HUES64 (cell line): Measurements from ENCODE around the gene ATP6V1B1.
"Not testable (repeated sequence)": the region's sequence is repeated elsewhere in the genome, so short reads cannot be mapped to it uniquely, and the experiment has no call there.

ENCODE experiments used
- H3K27ac ChIP-seq: 2 replicates; pipeline ENCODE4 v1.7.0; 2013; ENCODE audit warnings: low read depth, low read length, inconsistent platforms
- H3K27me3 ChIP-seq: 2 replicates; pipeline ENCODE4 v1.6.1; 2013; ENCODE audit warnings: mild to moderate bottlenecking, low read length; ENCODE audit not compliant: insufficient read depth
- H3K36me3 ChIP-seq: 2 replicates; pipeline ENCODE4 v1.6.1; 2013; ENCODE audit warnings: mild to moderate bottlenecking, low read length; ENCODE audit not compliant: insufficient read depth
- H3K4me1 ChIP-seq: 2 replicates; pipeline ENCODE4 v1.6.1; 2013; ENCODE audit warnings: mild to moderate bottlenecking, low read length, moderate library complexity; ENCODE audit not compliant: insufficient read depth
- H3K4me3 ChIP-seq: 2 replicates; pipeline ENCODE4 v1.5.1; 2013; ENCODE audit warnings: mild to moderate bottlenecking, low read length, moderate library complexity
- H3K9ac ChIP-seq: 2 replicates; pipeline ENCODE4 v1.6.1; 2013; ENCODE audit warnings: mild to moderate bottlenecking, low read depth, low read length
- H3K9me3 ChIP-seq: 2 replicates; pipeline ENCODE4 v1.6.1; 2013; ENCODE audit warnings: low read depth, low read length; ENCODE audit not compliant: insufficient read depth
- WGBS: fragments of 150-250, 120-280 bp; methylation state at CpG from one replicate; pipeline ENCODE4 v1.1.7; 2013; ENCODE audit warnings: missing lambda C conversion rate; 5-methylcytosine and 5-hydroxymethylcytosine counted together

ATP6V1B1 gene

GRCh38 chr2:70999362-70999761 is 63.7 kb downstream of the ATP6V1B1 start:
- no peak overlapping the region for H3K9ac ChIP-seq
- H3K27ac ChIP-seq: no peak overlapping the region
- peaks cover 15% of the 10 kb centered on the region; the same call in 1 of the 2 replicates for H3K4me1 ChIP-seq
- H3K27me3 ChIP-seq: peaks cover 12% of the 10 kb centered on the region
- WGBS: 85% methylated on average over 2 of the region's 2 CpGs
- H3K36me3 ChIP-seq: no peaks in the 10 kb centered on the region
- no peak overlapping the region for H3K4me3 ChIP-seq
- H3K9me3 ChIP-seq: no peaks in the 10 kb centered on the region

- H3K27ac ChIP-seq, H3K9me3 ChIP-seq, H3K36me3 ChIP-seq, H3K9ac ChIP-seq, H3K4me3 ChIP-seq: not testable (repeated sequence)
- WGBS: 92% methylated on average over 10 of the region's 10 CpGs
- peaks cover 15% of the 10 kb centered on the region; the same call in 1 of the 2 replicates for H3K4me1 ChIP-seq
- peaks cover 12% of the 10 kb centered on the region for H3K27me3 ChIP-seq
These were observed 64.2 kb downstream of the ATP6V1B1 start for GRCh38 chr2:70999931-71000330.

DNA sequence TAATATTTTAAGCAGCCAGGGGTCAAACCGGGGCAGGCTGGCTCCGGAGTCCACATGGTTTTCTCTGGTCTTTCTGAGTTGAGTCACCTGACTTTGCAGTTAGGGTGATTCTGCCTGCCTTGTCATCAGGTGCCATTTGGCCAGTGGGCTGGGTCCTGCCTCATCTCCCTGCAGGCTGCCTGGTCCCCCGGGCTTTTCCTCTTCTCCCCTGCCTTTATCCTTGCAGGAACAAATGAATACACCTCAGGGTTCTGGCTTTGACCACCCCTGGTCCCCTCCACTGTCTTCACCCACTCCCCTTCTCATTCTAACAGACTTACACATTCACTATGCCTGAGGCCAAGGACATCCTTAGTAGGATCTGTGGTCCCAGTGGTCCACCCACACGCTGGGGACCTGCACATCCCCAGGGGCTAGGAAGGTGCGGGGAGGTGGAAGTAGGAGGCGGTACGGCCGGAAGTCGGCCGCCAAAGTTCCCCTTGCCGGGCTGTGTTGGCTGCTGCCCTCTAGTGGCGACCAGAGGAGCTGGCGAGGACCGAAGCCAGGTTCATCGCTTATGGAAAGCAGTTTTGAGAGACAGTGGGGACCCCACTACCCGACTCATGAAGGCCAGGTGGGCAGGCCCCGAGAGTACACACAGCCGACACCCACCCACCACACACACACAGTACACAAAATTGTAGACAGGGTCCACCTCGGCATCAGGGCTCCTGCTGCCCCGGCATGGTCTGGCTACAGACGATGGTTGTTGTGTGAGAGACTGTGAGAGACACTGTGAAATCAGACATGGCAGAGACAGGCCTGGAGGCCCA is 65.3 kb downstream of the ATP6V1B1 start:
- peaks cover 12% of the 10 kb centered on the region for H3K27me3 ChIP-seq
- no peaks in the 10 kb centered on the region for H3K36me3 ChIP-seq
- no peak overlapping the region for H3K9ac ChIP-seq
- no peaks in the 10 kb centered on the region for H3K9me3 ChIP-seq
- peak overlapping the region; percentile 15; the same call in 1 of the 2 replicates for H3K4me3 ChIP-seq
- WGBS: 35% methylated on average over 21 of the region's 21 CpGs
- no peak overlapping the region for H3K27ac ChIP-seq
- H3K4me1 ChIP-seq: peaks cover 15% of the 10 kb centered on the region; the same call in 1 of the 2 replicates

DNA sequence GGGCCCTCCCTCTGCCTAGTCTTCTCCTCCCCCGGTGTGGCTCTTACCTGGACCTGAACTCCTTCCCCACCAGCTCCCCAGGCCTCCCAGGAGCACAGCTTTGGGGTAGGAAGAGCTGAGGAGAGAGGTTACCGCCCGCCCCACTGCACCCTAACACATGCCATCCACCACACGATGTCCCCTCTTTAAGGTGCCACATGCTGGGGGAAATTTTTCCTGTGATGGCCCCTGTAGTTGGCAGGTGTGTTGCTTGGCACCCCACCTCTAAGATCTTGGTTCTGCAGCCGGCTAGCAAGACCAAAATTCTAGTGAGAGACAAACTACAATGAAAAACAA is 65.9 kb downstream of the ATP6V1B1 start:
- H3K27me3 ChIP-seq: peaks cover 12% of the 10 kb centered on the region
- H3K4me1 ChIP-seq: peaks cover 15% of the 10 kb centered on the region; the same call in 1 of the 2 replicates
- H3K9ac ChIP-seq: no peak overlapping the region
- 83% methylated on average over 1 of the region's 5 CpGs for WGBS
- H3K4me3 ChIP-seq: no peak overlapping the region
- no peaks in the 10 kb centered on the region for H3K36me3 ChIP-seq
- no peaks in the 10 kb centered on the region for H3K9me3 ChIP-seq
- no peak overlapping the region; the same call in 1 of the 2 replicates for H3K27ac ChIP-seq

DNA sequence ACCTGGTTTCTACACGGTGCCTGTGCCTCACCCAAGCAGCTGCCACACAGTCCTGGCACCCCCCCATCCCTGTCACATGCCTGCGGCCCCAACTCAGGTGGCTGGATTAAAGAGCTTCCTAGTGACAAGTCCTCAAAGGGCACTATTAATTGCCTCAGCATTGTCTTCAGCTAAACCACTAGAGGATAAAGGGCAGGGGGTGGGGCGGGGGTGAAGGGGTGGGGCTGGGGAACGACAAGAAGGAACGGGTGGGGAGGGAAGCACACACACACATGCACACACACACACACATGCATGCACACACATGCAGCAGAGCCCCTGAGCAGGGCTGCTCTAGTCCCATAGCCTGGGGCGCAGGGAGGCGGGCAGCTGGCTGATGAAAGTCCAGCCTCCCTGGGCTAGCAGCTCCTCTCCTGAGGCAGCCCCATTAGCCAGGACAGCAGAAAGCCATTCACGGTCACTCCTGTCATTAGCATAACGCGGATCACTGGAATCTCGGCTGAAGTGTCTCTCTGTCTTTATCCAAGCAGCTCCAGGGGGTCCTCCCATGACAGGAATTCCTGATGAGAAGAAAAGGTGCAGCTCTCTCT is 66.4 kb downstream of the ATP6V1B1 start:
- Histone ChIP-seq H3K4me3 (peak overlapping the region; percentile 41), H3K27ac (no peak overlapping the region; the same call in 1 of the 2 replicates), H3K9me3 (no peaks in the 10 kb centered on the region), H3K4me1 (peaks cover 15% of the 10 kb centered on the region; the same call in 1 of the 2 replicates), H3K27me3 (peaks cover 12% of the 10 kb centered on the region), H3K9ac (no peak overlapping the region), H3K36me3 (no peaks in the 10 kb centered on the region)
- WGBS: 6% methylated on average over 8 of the region's 11 CpGs

DNA sequence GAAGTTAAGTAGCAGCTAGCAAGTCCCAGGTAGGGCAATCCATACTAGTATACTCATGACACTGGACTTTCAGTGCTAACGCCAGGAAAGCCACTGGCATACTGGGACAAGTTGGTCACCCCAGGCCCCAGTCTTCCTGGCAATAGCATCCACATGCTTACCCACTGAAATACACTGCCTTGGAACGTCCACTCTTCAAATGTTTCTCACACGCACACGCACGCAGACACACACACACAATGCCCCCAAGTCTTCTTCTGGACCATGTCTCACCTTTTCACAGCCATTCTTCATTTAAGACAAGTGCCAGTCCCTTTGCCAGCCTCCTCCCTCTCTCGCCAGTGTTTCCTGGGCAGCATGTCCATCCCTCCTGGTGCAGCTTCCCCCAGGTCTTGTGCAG is 67.7 kb downstream of the ATP6V1B1 start:
- no peaks in the 10 kb centered on the region for H3K9me3 ChIP-seq
- no peak overlapping the region for H3K27ac ChIP-seq
- 92% methylated on average over 6 of the region's 6 CpGs for WGBS
- no peak overlapping the region for H3K9ac ChIP-seq
- peaks cover 15% of the 10 kb centered on the region; the same call in 1 of the 2 replicates for H3K4me1 ChIP-seq
- peaks cover 7% of the 10 kb centered on the region for H3K27me3 ChIP-seq
- no peaks in the 10 kb centered on the region for H3K36me3 ChIP-seq
- no peak overlapping the region for H3K4me3 ChIP-seq

- Histone ChIP-seq H3K27ac (no peak overlapping the region), H3K27me3 (no peaks in the 10 kb centered on the region), H3K4me1 (peaks cover 15% of the 10 kb centered on the region; the same call in 1 of the 2 replicates), H3K36me3 (no peaks in the 10 kb centered on the region), H3K9me3 (no peaks in the 10 kb centered on the region), H3K4me3 (no peak overlapping the region), H3K9ac (no peak overlapping the region)
- 92% methylated on average over 11 of the region's 11 CpGs for WGBS
These were observed 68.5 kb downstream of the ATP6V1B1 start for GRCh38 chr2:71003966-71004755.

GRCh38 chr2:71004857-71005256 is 69.2 kb downstream of the ATP6V1B1 start:
- Histone ChIP-seq H3K9me3 (no peaks in the 10 kb centered on the region), H3K4me1 (peaks cover 15% of the 10 kb centered on the region; the same call in 1 of the 2 replicates), H3K27ac (no peak overlapping the region), H3K27me3 (no peaks in the 10 kb centered on the region), H3K36me3 (no peaks in the 10 kb centered on the region), H3K9ac (no peak overlapping the region), H3K4me3 (no peak overlapping the region)
- 91% methylated on average over 6 of the region's 6 CpGs for WGBS

GRCh38 chr2:71005271-71006202 is 69.8 kb downstream of the ATP6V1B1 start:
- no peaks in the 10 kb centered on the region for H3K9me3 ChIP-seq
- no peak overlapping the region for H3K27ac ChIP-seq
- 86% methylated on average over 10 of the region's 10 CpGs for whole genome bisulfite sequencing
- H3K36me3 ChIP-seq: no peaks in the 10 kb centered on the region
- no peaks in the 10 kb centered on the region for H3K27me3 ChIP-seq
- peaks cover 15% of the 10 kb centered on the region; the same call in 1 of the 2 replicates for H3K4me1 ChIP-seq
- no peak overlapping the region for H3K9ac ChIP-seq
- H3K4me3 ChIP-seq: no peak overlapping the region

GRCh38 chr2:71006323-71006722 is 70.6 kb downstream of the ATP6V1B1 start:
- H3K27me3 ChIP-seq: no peaks in the 10 kb centered on the region
- no peaks in the 10 kb centered on the region for H3K9me3 ChIP-seq
- H3K9ac ChIP-seq: no peak overlapping the region
- WGBS: 84% methylated on average over 2 of the region's 2 CpGs
- H3K4me3 ChIP-seq: no peak overlapping the region
- no peak overlapping the region for H3K27ac ChIP-seq
- H3K36me3 ChIP-seq: no peaks in the 10 kb centered on the region
- H3K4me1 ChIP-seq: peaks cover 13% of the 10 kb centered on the region; the same call in 1 of the 2 replicates
